AG09319 (cell line): ENCODE results near the gene IRF2.
"Not testable (repeated sequence)": the region's sequence is repeated elsewhere in the genome, so short reads cannot be mapped to it uniquely, and the experiment has no call there.

Experiments used
- DNase-seq: peaks from one replicate; pipeline ENCODE4 v3.0.0-alpha.2; 2010; ENCODE audit warnings: low read depth; ENCODE audit errors: extremely low read depth
- CTCF ChIP-seq: IDR thresholded peaks from 2 replicates; pipeline ENCODE4 v1.5.1; 2011; ENCODE audit warnings: low read depth, mild to moderate bottlenecking, inconsistent platforms, low read length, moderate library complexity

Gene IRF2

DNA sequence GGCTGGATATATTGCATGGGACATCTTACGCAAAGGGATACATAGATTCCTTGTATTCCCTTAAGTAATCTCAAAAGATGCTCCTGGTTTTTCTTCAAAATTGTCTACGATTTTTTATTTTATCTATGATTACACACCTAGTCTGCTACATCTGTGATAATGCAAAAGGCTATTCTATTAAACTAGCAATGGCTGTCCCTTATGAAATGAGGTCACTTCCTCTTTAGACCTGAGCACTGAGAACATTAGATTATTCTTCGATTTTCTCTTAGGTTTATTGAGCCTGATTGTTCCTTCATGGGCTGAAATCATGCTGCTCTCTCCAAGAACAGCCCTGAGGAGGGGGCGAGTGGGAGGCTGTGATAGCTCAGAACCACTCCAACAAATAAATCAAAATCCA is 129.9 kb downstream of the IRF2 start:
- DNase-seq = no peak
- TF ChIP-seq CTCF = no peak

GRCh38 chr4:184343502-184344177 is 130.7 kb downstream of the IRF2 start:
- DNase-seq = peak; percentile 25
- TF ChIP-seq CTCF = no peak

DNA sequence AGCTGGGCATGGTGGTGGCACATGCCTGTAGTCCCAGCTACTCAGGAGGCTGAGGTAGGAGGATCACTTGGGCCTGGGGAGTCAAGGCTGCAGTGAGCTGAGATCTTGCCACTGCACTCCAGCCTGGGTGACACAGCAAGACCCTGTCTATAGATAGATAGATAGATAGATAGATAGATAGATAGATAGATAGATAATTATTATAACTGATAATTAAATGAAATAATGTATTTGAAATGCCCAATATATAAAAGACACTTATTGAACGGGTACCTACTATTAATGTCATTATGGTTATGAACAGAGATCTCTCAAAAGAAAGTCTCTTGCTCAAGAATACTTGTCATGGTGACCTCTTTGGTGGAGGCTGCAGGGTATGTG is 131.5 kb downstream of the IRF2 start:
- DNase-seq = not testable (repeated sequence)

DNA sequence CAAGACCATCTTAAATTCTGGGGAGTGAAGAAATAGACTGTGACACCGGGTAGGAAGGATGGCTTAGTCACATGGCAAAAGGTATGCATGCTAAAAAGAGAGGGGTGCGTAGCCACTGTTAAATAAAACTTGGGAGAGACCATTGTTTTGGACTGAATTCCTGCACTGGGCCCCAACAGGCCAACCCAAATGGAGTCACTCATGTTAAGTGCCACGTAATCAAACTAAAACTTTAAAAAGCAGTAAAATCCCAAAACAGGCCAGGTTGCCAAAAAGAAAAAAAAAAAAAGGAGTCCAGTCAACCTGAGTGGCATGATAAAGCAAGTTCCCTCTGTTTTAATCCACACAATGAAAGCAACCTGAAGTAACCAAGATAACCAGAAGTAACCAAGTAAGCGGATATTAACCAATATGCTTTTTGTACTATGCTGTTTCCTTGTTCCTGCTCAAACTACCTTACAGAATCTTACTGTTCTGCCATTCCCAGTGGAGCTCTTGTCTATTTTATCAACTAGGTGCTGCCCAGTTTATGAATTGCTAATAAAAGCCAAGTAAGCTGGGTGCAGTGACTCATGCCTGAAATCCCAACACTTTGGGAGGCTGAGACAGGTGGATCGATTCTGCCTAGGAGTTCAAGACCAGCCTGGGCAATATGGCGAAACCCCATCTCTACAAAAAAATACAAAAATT is 132.0 kb downstream of the IRF2 start:
- TF ChIP-seq CTCF = no peak
- DNase-seq = no peak

DNA sequence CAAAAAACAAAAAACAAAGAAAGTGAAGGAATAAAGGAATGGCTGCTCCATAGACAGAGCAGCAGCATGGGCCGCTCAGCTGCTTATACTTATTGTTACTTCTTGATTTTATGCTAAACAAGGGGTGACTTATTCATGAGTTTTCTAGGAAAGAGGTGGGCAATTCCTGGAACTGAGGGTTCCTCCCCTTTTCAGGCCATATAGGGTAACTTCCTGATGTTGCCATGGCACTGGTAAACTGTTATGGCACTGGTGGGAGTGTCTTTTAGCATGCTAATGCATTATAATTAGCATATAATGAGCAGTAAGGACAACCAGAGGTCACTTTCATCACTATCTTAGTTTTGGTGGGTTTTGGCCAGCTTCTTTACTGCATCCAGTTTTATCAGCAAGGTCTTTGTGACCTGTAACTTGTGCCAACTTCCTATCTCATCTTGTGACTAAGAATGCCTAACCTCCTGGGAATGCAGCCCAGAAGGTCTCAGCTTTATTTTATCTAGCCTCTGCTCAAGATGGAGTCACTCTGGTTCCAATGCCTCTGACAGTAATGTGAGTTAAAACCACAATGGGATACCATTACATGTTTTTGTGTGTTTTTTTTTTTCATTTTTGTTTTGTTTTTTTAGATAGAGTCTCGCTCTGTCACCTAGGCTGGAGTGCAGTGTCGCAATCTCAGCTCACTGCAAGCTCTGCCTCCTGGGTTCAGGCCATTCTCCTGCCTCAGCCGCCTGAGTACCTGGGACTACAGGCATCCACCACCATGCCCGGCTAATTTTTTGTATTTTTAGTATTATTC is 134.8 kb downstream of the IRF2 start:
- not testable (repeated sequence) for DNase-seq

DNA sequence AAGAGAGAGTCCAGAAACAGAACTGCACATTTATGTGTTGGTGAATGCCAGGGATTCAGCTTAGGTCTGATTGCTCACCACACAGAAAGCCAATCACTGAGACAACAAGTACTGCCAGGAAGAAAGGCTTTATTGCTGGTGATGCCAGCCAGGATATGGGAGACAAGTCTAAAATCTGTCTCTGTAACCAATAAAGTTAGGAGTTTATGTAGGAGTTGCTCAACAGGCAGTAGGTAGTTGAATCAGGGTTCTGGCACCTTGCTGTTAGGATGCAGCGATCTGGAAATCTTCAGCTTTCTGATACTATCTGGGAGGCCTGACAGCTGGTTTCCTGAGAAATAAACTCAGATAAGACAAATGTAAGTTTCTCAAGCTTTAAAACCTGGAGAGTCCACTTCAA is 136.4 kb downstream of the IRF2 start:
- no peak for DNase-seq
- TF ChIP-seq CTCF = no peak
